NCI-H2107 (cell line): ENCODE results near the gene HID1.
"Not testable (repeated sequence)": the region's sequence is repeated elsewhere in the genome, so short reads cannot be mapped to it uniquely, and the experiment has no call there.

Experiments
- DNase-seq: peaks from one replicate; lab custom pipeline; 2025; lab: John Stamatoyannopoulos, UW

Gene HID1

DNA sequence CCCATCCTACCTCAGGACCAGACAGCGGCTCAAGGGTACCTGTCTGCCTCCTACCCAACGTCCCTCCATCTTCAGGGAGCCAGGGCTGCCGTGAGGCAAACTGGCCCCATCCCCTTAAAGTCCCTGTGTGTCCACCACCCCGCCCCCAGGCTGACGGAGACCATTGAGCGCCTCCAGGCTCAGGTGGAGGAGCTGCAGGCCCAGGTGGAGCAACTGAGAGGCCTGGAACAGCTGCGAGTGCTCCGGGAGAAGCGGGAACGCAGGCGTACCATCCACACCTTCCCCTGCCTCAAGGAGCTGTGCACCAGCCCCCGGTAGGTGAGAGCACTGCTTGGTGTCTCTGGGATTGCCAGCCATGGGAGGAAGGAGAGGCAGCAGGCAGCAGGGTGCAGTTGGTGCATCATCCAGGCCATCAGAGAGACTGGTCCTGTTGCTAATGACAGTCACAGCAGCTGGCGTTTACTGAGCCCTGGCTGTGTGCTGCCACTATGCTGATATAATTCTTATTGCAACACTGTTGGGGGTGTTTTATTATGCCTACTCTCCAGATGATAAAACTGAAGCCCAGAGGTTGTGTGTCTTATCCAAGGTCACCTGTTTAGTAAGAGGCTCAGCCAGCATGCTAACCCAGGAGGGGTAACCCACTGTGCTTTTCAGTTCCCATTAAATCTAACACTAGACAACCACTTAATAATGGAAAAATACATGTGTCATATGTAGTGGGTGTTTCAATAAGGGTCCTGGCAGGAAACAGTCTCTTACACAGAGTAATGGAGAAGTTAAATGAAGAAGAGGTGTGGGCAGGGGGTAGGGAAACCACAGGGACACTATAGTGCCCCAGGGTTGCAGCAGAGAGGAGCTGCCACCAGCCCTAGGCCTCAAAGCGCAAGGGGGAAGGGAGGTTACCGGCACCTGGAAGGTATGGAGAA, 29.6 kb upstream of the HID1 start:
- DNase-seq: no peak

DNA sequence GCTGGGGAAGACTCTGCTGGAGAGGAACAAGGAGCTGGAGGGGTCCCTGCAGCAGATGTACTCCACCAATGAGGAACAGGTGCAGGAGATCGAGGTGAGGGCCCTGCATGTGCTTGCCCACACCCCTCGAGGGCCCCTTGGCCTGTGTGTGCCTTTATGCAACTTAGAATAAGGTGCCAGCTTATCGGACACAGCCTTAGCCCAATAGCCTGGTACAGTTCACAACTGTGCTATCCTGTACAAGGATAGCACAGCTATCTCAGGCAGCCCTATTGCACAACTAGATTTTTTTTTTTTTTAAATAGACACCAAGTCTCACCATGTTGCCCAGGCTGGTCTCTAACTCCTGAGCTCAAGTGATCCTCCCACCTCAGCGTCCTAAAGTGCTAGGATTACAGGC, 27.0 kb upstream of the HID1 start:
- DNase-seq: no peak

- no peak for DNase-seq
Measured at GRCh38 chr17:74998783-74999182, 26.2 kb upstream of the HID1 start.

- DNase-seq: no peak
Measured at GRCh38 chr17:74995847-74996246, 23.3 kb upstream of the HID1 start.

- DNase-seq: no peak
Measured at GRCh38 chr17:74994440-74994839, 21.9 kb upstream of the HID1 start.

DNA sequence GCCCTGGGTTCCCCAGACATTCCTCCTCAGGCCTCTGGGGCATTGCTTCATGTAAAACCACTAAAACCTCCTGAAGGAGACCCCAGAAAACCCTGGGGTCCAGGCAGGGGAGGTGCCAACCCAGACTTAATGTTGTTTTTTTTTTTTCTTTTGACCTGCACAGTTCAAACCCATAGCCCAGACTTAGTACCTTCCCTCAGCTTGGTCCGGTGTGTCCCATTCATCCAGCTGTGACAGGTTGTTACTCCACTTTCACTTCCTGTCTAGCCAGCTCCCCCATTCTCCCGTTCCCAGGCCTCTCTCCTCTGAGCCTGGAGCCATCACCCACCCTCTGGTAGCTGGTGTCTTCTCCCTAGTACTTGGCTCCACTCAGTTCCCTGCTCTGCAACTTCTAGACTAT, 19.7 kb upstream of the HID1 start:
- no peak for DNase-seq

GRCh38 chr17:74990581-74991105, 18.1 kb upstream of the HID1 start:
- no peak for DNase-seq

DNA sequence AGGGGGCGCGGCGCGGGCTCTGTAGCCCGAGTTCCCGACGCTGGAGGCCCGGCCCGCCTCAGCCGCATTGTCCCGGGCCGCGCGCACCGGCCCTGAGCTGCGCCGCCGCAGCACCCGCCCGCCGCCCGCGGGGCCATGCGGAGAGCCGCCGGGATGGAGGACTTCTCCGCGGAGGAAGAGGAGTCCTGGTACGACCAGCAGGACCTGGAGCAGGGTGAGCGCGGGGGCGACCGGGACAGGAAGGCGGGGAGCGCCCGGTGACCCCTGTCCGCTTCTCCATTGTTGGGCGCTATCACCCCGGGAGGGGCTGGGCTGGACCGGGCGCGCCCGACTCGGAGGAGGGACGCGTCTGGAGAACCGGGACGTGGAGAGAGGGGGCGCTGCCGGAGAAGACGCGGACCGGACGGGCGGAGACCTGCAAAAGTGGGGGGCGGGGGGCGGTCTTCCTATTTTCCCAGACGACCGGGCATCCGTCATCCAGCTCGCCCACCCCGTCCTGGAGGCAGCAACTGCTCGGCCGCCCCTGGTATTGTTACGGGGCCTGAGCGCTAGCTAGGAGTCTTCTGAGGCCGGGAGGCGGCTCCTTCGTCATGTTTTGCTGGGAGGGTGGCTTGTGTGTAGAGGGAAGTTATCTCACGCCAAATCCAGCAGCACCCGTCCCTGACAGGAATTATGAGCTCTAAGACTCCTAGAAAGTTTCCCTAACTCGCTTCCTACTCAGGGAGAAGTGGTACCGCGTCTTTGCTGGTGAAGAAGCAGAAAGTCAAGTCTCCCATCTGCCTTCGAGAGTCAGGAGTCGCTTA, 15.6 kb upstream of the HID1 start:
- DNase-seq: no peak

DNA sequence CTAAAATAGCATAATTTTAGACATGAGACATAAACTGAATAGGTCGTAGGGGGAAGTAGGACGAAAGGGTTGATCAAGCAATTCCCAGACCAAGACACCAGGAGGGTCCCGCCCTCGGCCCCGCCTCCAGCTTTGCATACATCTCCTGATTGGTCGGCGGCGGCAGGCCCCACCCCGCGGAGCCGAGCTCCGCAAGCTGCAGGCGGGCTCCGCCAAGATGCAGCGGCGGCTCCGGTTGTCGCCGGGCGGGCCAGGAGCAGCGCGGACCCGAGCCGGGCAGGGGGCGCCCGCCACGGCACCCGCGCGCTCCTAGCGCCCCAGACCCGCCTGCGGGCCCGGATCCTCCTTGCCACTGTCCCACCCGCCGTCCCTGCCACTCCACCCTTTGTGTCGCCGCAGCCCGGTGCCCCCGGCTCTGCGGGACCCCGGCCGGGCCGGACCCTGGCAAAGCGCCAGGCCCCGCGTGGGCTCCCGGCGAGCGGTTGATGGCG, 14.9 kb upstream of the HID1 start, which contains the start of gene CDR2L:
Gene CDR2L (plus strand): TSS at position 215 of the 491 bp plus-strand sequence. CDS start 412 bp downstream, outside the sequence.
- peak; percentile 76 for DNase-seq

DNA sequence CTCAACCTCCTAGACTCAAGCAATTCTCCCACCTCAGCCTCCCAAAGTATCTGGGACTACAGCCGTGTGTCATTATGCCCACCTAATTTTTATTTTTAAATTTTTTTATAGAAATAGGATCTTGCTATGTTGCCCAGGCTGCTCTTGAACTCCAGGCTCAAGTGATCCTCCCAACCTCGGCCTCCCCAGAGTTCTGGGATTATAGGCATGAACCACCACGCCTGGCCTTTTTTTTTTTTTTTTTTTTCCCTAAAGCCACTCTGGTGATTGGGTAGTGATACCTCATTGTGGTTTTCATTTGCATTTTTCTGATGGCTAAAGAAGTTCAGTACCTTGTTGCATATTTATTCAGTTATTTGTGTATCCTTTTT, 13.6 kb upstream of the HID1 start:
- DNase-seq: no peak

- DNase-seq: not testable (repeated sequence)
Measured at GRCh38 chr17:74982663-74983313, 10.2 kb upstream of the HID1 start.

- DNase-seq: peak; percentile 22
Measured at GRCh38 chr17:74981979-74982662, 9.6 kb upstream of the HID1 start.

GRCh38 chr17:74981318-74981978, 8.9 kb upstream of the HID1 start:
- DNase-seq: no peak

GRCh38 chr17:74979408-74980146, 7.0 kb upstream of the HID1 start:
- no peak for DNase-seq

DNA sequence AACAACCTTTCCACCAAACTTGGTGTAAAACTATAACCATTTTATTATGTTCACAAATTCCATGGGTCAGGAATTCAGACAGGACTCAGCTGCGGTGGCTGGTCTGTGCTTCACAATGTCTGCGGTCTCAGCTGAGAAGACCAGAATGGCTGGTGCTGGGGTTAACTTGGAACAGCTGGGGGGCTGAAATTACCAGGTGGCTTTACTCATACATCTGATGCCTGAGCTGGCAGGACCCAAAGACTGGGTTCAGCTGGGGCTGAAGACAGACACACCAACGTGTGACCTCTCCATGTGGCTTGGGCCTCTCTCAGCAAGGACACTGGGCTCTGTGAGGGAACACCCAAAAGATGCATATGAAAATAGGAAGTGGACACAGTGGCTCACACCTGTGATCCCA, 5.7 kb upstream of the HID1 start:
- no peak for DNase-seq

GRCh38 chr17:74977802-74978201, 5.2 kb upstream of the HID1 start:
- DNase-seq: no peak

- DNase-seq: no peak
Measured at GRCh38 chr17:74975943-74976342, 3.4 kb upstream of the HID1 start.

DNA sequence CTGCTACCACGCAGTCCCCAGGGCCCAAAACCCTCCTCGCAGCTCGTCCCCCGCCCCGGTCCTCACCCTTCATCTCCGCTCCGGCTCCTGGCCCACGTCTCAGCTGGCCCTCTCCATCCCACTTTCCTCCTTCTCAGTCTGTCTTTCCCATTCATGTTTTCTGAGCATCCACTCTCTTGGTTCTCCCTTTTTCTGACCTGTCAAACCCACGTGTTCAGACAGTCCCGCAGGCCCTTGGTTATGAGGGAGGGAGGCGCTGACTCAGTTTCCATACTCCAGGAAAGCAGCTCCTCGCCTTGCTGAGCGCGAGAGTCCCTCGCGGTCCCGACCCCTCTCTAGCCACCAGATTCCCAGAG, 392 bp upstream of the HID1 start:
- no peak for DNase-seq

GRCh38 chr17:74971842-74972106, 785 bp downstream of the HID1 start:
- no peak for DNase-seq

DNA sequence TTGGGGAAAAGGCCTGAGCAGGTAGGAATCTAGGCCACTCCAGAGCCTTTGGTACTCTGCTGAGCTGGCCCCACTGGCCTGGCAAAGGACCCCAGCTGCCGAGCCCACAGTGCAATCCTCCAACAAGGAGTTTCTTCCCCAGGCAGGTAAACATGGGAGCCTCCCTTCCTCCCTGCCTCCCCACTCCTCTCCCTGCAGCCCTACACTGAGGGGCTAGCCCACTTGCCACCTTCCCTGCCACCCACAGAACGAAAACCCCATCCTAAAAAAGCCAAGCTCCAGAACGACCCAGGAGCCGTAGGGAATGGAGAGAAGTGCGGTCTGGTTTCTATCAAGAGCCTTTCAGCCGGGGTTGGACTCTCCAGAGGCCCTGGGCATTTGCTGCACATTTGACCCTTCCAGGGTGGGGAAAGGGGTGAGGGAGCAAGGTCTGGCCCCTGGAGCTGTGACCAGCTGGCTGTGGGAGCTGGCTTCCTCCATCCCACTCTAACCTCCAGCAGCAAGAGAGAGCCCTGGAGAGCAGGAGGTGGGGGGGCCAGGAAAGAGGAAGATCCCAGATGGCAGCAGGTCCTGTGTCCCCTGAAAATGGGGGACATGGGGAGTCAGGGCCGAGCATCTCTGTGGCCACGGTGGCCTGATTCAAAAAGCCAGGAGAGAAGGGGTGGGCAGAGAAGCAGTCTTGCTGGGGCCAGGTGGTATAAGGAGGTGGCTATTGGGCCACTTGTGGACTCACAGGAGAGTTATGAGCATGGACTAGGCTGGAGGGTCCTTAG, 1.3 kb downstream of the HID1 start:
- no peak for DNase-seq
